Measurements from ENCODE around the gene SMG6.

The SMG6 gene

GRCh38 chr17:2120586-2121335 is 182.8 kb downstream of the SMG6 start:
- no peaks in the 10 kb centered on the region for H3K79me1 ChIP-seq (ENCODE audit: low read depth, low read length)
- no peak overlapping the region for H3K4me2 ChIP-seq (ENCODE audit: insufficient read depth, low read length, poor library complexity, severe bottlenecking)
- no peak overlapping the region for H4K91ac ChIP-seq (ENCODE audit: low read depth, low read length, poor library complexity)
- no CpG with 5 or more reads among the region's 8 CpGs for WGBS, 2 donors (ENCODE audit: extremely low coverage in 2 of 2, insufficient read length in 2 of 2, insufficient replicate concordance in 1 of 2)
- no peak overlapping the region for H2AK5ac ChIP-seq (ENCODE audit: low read depth, low read length)
- H4K8ac ChIP-seq (ENCODE audit: low read depth, low read length) = no peak overlapping the region
- H3K14ac ChIP-seq (ENCODE audit: low read length) = no peak overlapping the region
- no peak overlapping the region for H3K4ac ChIP-seq (ENCODE audit: low read length)
- no peak overlapping the region for H2BK12ac ChIP-seq (ENCODE audit: low read length)
- no peak overlapping the region for H2BK120ac ChIP-seq (ENCODE audit: low read depth, low read length)
- no peak overlapping the region for H3K18ac ChIP-seq (ENCODE audit: low read length)
- H3K23ac ChIP-seq (ENCODE audit: low read depth, low read length, poor library complexity) = no peak overlapping the region
- no peaks in the 10 kb centered on the region for H3K27me3 ChIP-seq (ENCODE audit: control insufficient read depth in 3 of 3, insufficient read depth in 3 of 3, low read depth in 1 of 3, low read length in 3 of 3)
- no peak overlapping the region for H3K27ac ChIP-seq (replicated peaks; ENCODE audit: low read length)
- H3K4me3 ChIP-seq (ENCODE audit: low read length in 2 of 2) = no peak overlapping the region
- no peaks in the 10 kb centered on the region for H3K9me3 ChIP-seq (replicated peaks in 1 of 2; ENCODE audit: control insufficient read depth in 2 of 2, insufficient read depth in 1 of 2, low read depth in 1 of 2, low read length in 2 of 2)
- H2AFZ ChIP-seq (ENCODE audit: low read length) = no peak overlapping the region
- H3K9ac ChIP-seq (ENCODE audit: low read depth, low read length, poor library complexity) = no peak overlapping the region
- H3K36me3 ChIP-seq (replicated peaks in 1 of 2; ENCODE audit: control insufficient read depth in 2 of 2, insufficient read depth in 2 of 2, low read length in 2 of 2) = peaks cover 0 to 21% of the 10 kb centered on the region in 2 donors
- peaks cover 5 to 14% of the 10 kb centered on the region in 2 donors for H3K4me1 ChIP-seq (ENCODE audit: control insufficient read depth in 2 of 2, insufficient read depth in 1 of 2, low read depth in 1 of 2, low read length in 2 of 2)
- no peak for DNase-seq (ENCODE audit: low spot score)
- no peak overlapping the region for H2BK15ac ChIP-seq (ENCODE audit: low read length)
- H2BK5ac ChIP-seq (ENCODE audit: low read length) = no peak overlapping the region

- H3K14ac ChIP-seq (ENCODE audit: low read length) = no peak overlapping the region
- no peak overlapping the region for H2BK15ac ChIP-seq (ENCODE audit: low read length)
- no peak overlapping the region for H3K27ac ChIP-seq (replicated peaks; ENCODE audit: low read length)
Measured at GRCh38 chr17:2113279-2113622, 190.3 kb downstream of the SMG6 start.

GRCh38 chr17:2111691-2112090 is 191.9 kb downstream of the SMG6 start:
- Histone ChIP-seq H2BK15ac (ENCODE audit: low read length) (no peak overlapping the region), H2AK5ac (ENCODE audit: low read depth, low read length) (no peak overlapping the region), H3K9me3 (replicated peaks in 1 of 2; ENCODE audit: control insufficient read depth in 2 of 2, insufficient read depth in 1 of 2, low read depth in 1 of 2, low read length in 2 of 2) (no peaks in the 10 kb centered on the region), H3K14ac (ENCODE audit: low read length) (no peak overlapping the region), H2BK120ac (ENCODE audit: low read depth, low read length) (no peak overlapping the region), H3K4me3 (ENCODE audit: low read length in 2 of 2) (no peak overlapping the region), H2BK12ac (ENCODE audit: low read length) (no peak overlapping the region), H3K27ac (replicated peaks; ENCODE audit: low read length) (no peak overlapping the region), H3K4ac (ENCODE audit: low read length) (no peak overlapping the region), H2AFZ (ENCODE audit: low read length) (no peak overlapping the region), H3K18ac (ENCODE audit: low read length) (no peak overlapping the region), H3K79me1 (ENCODE audit: low read depth, low read length) (no peaks in the 10 kb centered on the region), H3K4me2 (ENCODE audit: insufficient read depth, low read length, poor library complexity, severe bottlenecking) (no peak overlapping the region), H4K91ac (ENCODE audit: low read depth, low read length, poor library complexity) (no peak overlapping the region), H3K27me3 (ENCODE audit: control insufficient read depth in 3 of 3, insufficient read depth in 3 of 3, low read depth in 1 of 3, low read length in 3 of 3) (no peaks in the 10 kb centered on the region), H2BK5ac (ENCODE audit: low read length) (no peak overlapping the region), H3K4me1 (ENCODE audit: control insufficient read depth in 2 of 2, insufficient read depth in 1 of 2, low read depth in 1 of 2, low read length in 2 of 2) (peaks cover 0 to 3% of the 10 kb centered on the region in 2 donors), H3K9ac (ENCODE audit: low read depth, low read length, poor library complexity) (no peak overlapping the region), H3K23ac (ENCODE audit: low read depth, low read length, poor library complexity) (no peak overlapping the region), H4K8ac (ENCODE audit: low read depth, low read length) (no peak overlapping the region), H3K36me3 (replicated peaks in 1 of 2; ENCODE audit: control insufficient read depth in 2 of 2, insufficient read depth in 2 of 2, low read length in 2 of 2) (no peaks in the 10 kb centered on the region)
- DNase-seq (ENCODE audit: low spot score) = no peak
- no CpG with 5 or more reads among the region's 5 CpGs for WGBS, 2 donors (ENCODE audit: extremely low coverage in 2 of 2, insufficient read length in 2 of 2, insufficient replicate concordance in 1 of 2)

More at GRCh38 chr17:2113279-2113622, 190.3 kb downstream of the SMG6 start:
- Histone ChIP-seq H3K4me1 (ENCODE audit: control insufficient read depth in 2 of 2, insufficient read depth in 1 of 2, low read depth in 1 of 2, low read length in 2 of 2) (no peaks in the 10 kb centered on the region), H4K8ac (ENCODE audit: low read depth, low read length) (no peak overlapping the region), H3K23ac (ENCODE audit: low read depth, low read length, poor library complexity) (no peak overlapping the region), H2AK5ac (ENCODE audit: low read depth, low read length) (no peak overlapping the region), H2BK12ac (ENCODE audit: low read length) (no peak overlapping the region), H3K18ac (ENCODE audit: low read length) (no peak overlapping the region), H3K79me1 (ENCODE audit: low read depth, low read length) (no peaks in the 10 kb centered on the region), H3K4me3 (ENCODE audit: low read length in 2 of 2) (no peak overlapping the region), H2BK120ac (ENCODE audit: low read depth, low read length) (no peak overlapping the region), H3K4ac (ENCODE audit: low read length) (no peak overlapping the region), H2AFZ (ENCODE audit: low read length) (no peak overlapping the region), H2BK5ac (ENCODE audit: low read length) (no peak overlapping the region), H4K91ac (ENCODE audit: low read depth, low read length, poor library complexity) (no peak overlapping the region), H3K36me3 (replicated peaks in 1 of 2; ENCODE audit: control insufficient read depth in 2 of 2, insufficient read depth in 2 of 2, low read length in 2 of 2) (no peaks in the 10 kb centered on the region), H3K27me3 (ENCODE audit: control insufficient read depth in 3 of 3, insufficient read depth in 3 of 3, low read depth in 1 of 3, low read length in 3 of 3) (no peaks in the 10 kb centered on the region), H3K9me3 (replicated peaks in 1 of 2; ENCODE audit: control insufficient read depth in 2 of 2, insufficient read depth in 1 of 2, low read depth in 1 of 2, low read length in 2 of 2) (no peaks in the 10 kb centered on the region), H3K9ac (ENCODE audit: low read depth, low read length, poor library complexity) (no peak overlapping the region), H3K4me2 (ENCODE audit: insufficient read depth, low read length, poor library complexity, severe bottlenecking) (no peak overlapping the region)
- DNase-seq (ENCODE audit: low spot score) = no peak
- no CpG with 5 or more reads among the region's 6 CpGs for WGBS, 2 donors (ENCODE audit: extremely low coverage in 2 of 2, insufficient read length in 2 of 2, insufficient replicate concordance in 1 of 2)

GRCh38 chr17:2110436-2110835 is 193.1 kb downstream of the SMG6 start:
- Histone ChIP-seq H3K4me1 (ENCODE audit: control insufficient read depth in 2 of 2, insufficient read depth in 1 of 2, low read depth in 1 of 2, low read length in 2 of 2) (peaks cover 2 to 9% of the 10 kb centered on the region in 2 donors), H4K91ac (ENCODE audit: low read depth, low read length, poor library complexity) (no peak overlapping the region)

More at GRCh38 chr17:2110436-2110835, 193.1 kb downstream of the SMG6 start:
- no peak overlapping the region for H3K4ac ChIP-seq (ENCODE audit: low read length)
- no peaks in the 10 kb centered on the region for H3K36me3 ChIP-seq (replicated peaks in 1 of 2; ENCODE audit: control insufficient read depth in 2 of 2, insufficient read depth in 2 of 2, low read length in 2 of 2)
- no peak overlapping the region for H3K23ac ChIP-seq (ENCODE audit: low read depth, low read length, poor library complexity)
- DNase-seq (ENCODE audit: low spot score) = no peak
- no peak overlapping the region for H3K14ac ChIP-seq (ENCODE audit: low read length)
- H3K4me3 ChIP-seq (ENCODE audit: low read length in 2 of 2) = no peak overlapping the region
- H2AFZ ChIP-seq (ENCODE audit: low read length) = no peak overlapping the region
- no peaks in the 10 kb centered on the region for H3K79me1 ChIP-seq (ENCODE audit: low read depth, low read length)
- H3K27me3 ChIP-seq (ENCODE audit: control insufficient read depth in 3 of 3, insufficient read depth in 3 of 3, low read depth in 1 of 3, low read length in 3 of 3) = no peaks in the 10 kb centered on the region
- H4K8ac ChIP-seq (ENCODE audit: low read depth, low read length) = no peak overlapping the region
- no peak overlapping the region for H3K4me2 ChIP-seq (ENCODE audit: insufficient read depth, low read length, poor library complexity, severe bottlenecking)
- no CpG with 5 or more reads among the region's 6 CpGs for WGBS, 2 donors (ENCODE audit: extremely low coverage in 2 of 2, insufficient read length in 2 of 2, insufficient replicate concordance in 1 of 2)
- H2BK12ac ChIP-seq (ENCODE audit: low read length) = no peak overlapping the region
- no peak overlapping the region for H3K9ac ChIP-seq (ENCODE audit: low read depth, low read length, poor library complexity)
- no peak overlapping the region for H2AK5ac ChIP-seq (ENCODE audit: low read depth, low read length)
- no peak overlapping the region for H2BK15ac ChIP-seq (ENCODE audit: low read length)
- H3K18ac ChIP-seq (ENCODE audit: low read length) = no peak overlapping the region
- H3K27ac ChIP-seq (replicated peaks; ENCODE audit: low read length) = no peak overlapping the region
- no peak overlapping the region for H2BK120ac ChIP-seq (ENCODE audit: low read depth, low read length)
- no peak overlapping the region for H2BK5ac ChIP-seq (ENCODE audit: low read length)
- no peaks in the 10 kb centered on the region for H3K9me3 ChIP-seq (replicated peaks in 1 of 2; ENCODE audit: control insufficient read depth in 2 of 2, insufficient read depth in 1 of 2, low read depth in 1 of 2, low read length in 2 of 2)
